ENCODE results near the gene XAF1.
A peak's percentile ranks its signal among the peaks of the same experiment; 100 is the strongest.
"Not testable (repeated sequence)": the region's sequence is repeated elsewhere in the genome, so short reads cannot be mapped to it uniquely, and the experiment has no call there.

Gene XAF1, protein sequence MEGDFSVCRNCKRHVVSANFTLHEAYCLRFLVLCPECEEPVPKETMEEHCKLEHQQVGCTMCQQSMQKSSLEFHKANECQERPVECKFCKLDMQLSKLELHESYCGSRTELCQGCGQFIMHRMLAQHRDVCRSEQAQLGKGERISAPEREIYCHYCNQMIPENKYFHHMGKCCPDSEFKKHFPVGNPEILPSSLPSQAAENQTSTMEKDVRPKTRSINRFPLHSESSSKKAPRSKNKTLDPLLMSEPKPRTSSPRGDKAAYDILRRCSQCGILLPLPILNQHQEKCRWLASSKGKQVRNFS

DNA sequence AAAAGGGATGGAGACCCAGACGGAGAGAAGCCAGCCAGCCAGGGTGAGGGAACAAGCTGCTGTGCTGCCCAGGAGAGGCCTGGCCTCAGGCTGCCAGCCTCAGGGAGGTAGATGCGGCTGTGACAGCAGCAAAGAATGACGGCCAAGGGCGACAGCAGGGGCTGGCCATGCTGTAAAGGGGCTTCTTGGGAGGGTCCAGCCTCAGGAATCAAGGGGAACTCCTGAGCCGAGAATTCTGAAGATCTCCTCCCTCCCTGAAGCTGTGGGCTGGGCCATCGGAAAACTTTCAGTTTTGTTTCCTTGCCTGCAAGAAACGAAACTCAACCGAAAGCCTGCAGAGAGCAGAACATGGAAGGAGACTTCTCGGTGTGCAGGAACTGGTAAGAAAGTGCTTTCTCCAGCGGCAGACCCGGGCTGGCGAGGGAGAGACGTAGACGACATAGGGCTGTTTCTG is at the start of gene XAF1:
Gene XAF1, plus strand, starts transcription at position 316 of the 454 bp plus-strand sequence. Its CDS starts 33 bp downstream, at position 349.
- peak; percentile 28 for DNase-seq (ENCODE audit: low read depth)

DNA sequence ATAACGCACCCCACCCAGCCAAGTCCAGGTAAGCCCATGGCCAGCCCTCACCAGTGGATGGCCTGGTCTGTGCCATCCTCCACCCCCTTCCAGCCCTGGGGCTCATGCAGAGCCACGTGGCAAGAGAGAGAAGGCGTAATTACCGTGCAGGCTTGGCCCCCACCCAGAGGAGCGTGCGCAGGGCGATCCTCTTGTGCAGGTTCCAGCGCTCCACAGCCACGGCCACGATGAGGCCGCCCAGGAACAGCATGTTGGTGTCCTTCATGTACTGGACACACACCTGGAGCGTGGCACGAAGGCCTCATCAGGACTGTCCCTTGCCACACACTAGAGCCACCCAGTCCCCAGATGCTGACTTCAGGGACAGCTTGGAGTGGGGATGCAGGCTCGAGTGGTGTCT is 49.3 kb upstream of the XAF1 start:
- no peak for DNase-seq (ENCODE audit: low read depth)

DNA sequence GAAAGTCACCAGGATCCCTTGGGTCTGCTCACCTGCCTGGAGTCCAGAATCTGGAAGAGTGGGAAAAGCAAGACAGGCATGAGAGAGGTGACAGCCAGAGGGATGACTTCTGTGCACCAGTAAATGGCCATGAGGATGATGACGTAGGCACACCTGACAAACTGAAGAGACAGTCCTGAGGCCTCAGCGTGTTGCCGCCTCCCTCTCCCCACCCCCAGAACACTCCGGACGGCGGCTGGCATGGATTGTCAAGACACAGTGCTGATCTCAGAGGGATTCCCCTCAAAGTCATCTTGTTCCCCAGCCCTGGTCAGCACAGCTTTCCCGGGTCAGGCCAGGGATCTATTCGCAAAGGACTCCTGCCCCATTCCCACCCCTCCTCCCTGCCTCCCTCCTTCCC is 48.9 kb upstream of the XAF1 start:
- no peak for DNase-seq (ENCODE audit: low read depth)

DNA sequence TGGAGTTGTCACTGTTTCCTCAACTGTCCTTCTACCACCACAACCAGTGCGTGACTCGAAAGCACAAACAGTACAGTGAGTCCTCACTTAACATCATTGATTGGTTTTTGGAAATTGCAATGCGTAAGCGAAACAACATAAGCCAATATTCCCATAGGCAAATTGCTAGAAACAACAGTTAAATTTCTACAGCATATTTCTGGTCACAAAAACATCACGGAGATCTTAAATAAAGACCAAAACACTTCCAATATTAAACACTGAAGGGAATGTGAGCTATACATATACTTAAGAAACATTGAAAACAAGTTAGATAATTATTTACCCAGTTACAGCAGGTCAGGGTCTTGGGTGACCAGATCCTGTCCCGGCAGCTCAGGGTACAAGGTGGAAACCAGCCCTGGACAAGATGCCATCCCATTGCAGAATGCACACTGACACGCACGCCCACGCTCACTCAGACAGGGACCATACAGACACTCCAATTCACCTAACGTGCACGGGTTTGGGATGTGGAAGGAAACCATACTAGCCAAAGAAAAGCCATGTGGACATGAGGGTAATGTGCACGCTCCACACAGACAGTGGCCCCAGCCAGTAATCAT is 47.4 kb upstream of the XAF1 start:
- DNase-seq (ENCODE audit: low read depth): no peak

DNA sequence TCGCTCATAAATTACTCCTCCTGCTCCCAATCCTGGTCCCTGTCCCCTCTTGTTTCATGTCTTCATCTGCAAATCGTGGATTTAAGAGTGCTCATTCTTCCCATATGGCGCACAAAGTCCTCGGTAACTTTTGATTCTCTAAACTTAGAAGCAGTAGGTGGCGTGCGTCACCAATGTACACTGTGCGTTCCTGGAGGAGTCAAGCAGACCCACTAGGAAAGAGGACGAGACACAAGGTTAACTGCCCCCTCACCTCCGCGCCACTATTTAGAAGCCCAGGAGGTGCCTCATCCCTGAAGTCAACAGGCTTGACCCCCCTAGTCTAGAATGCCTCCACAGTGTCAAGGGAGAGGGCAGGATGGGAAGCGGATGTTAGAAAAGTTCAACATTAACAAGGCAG is 45.5 kb upstream of the XAF1 start:
- no peak for DNase-seq (ENCODE audit: low read depth)

DNA sequence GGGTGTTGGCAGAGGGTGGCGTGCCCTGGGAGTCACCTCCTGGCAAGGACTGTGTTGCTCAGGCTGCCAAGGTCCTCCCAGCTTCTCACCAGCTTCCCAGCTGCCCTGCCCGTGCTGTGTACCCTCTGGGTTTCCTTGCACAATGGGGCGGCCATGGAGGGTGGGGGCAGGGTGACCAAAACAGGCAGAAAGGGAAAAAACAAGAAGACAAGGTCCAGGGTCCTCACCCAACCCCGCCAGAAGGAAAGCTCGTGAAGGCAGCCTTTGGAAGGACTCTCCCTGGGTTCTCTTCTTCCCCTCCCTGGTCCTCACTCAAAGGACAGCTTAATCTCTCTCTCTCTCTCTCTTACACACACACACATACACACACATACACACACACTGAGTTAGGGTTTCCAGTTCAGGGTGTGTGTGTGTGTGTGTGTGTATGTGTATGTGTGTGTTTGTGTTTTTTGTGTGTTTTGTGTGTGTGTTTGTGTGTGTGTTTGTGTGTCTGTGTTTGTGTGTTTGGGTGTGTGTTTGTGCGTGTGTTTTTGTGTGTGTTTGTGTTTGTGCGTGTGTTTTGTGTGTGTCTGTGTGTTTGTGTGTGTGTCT is 44.7 kb upstream of the XAF1 start:
- DNase-seq (ENCODE audit: low read depth): no peak

DNA sequence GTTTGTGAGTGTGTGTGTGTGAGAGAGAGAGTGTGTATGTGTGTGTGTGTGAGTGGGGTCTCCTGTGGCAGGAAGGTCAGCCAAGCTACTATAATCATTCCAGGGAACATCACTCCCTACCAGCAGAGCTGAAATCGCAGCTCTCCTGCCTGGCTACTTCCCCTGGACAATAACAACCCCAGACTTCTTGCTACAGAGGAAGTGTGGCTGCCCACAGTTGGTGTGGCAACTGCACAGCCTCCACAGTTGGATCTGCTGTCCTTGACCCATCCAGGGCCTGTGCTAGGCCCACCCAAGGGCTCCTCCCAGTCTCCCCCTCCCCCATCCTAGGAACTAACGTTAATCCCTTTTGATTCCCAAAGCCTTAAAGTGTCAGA is 44.2 kb upstream of the XAF1 start:
- DNase-seq (ENCODE audit: low read depth): no peak

DNA sequence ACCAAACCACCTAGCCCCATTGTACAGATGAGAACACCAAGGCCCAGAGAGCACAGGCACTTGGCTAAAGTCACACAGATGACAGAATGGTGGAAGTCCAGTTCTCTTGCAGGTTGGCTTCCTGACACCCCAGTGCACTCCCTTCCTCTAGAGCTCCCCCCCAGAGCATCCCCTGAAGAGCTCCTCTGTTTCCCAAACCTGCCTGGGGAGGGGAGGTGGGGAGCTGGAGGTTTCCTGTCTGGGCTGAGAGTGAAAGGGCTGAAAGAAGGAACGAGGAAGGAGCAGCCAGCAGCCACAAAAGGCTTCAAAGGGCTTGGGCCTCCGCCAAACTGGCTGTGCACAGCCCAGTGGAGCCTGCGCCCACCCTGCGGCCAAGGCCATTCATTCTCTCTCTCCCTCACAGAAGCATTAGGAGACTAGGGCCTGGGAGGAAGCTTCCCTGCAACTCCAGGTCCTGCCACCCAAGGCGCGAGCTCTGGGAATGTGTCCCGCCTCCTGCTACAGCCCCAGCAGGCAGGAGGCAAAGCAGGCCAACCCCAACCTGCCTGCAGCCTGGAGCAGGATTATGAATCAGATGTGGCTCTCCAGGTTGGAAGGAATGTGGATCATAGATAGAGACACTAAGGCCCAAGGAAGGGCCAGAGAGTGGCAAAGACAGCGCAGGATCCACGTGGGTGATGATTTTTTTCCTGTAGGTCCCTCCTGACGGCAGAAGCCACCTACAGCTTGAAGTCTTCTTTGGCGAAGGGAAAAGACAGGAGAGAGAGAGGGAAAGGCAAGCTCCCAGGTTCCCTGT is 43.6 kb upstream of the XAF1 start:
- no peak for DNase-seq (ENCODE audit: low read depth)

DNA sequence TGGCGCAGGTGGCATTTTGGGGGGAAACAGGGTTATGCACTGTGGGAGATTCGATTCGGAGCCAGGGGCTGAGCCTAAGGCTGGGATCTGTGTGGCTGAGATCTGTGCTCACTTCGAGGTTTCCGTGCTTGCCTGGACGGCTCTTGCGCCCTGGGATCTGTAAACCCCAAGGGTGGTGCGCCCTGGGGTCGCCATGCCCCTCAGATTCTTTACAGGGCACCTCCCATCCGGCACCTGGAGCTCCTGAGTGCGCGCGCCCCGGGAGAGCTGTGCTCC is 43.1 kb upstream of the XAF1 start:
- no peak for DNase-seq (ENCODE audit: low read depth)

DNA sequence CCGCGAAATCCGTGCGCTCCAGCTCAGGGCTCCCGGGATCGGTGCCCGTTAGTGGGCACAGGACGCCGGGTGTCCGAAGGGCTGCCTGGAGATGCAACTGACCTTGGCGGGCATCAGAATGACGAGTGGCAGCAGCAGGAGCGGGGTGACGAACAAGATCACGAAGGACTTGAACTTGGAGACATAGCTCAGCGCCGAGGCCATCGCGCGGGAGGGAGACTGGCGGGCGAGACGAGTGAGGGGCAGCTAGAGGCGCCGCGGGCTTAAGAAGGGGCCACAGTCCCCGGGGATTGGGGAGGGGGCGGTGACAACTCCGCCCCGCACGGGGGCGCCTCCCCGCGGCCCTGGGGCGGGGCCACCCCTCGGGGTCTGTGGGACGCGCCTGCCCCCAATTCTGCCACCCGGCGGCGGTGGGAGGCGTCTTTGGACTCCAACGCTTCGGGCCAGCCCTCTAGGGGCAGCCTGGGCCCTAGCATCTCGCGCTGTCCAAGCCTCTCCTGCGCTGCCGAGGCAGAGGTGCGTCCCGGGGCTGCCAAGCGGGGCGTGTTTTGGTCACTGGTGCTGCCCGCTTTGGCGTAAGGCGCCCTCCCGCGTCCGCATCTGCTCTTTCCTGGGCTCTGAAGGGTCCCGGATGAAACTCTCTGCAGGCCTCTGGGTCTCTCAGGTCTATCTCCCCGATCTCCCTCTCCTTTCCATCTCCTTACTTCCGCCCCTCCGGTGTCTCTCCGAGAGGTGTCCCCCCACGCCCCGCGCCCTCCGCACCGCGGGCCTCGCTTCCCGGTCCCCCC is 42.5 kb upstream of the XAF1 start, which contains the start of gene SLC13A5:
Gene SLC13A5, minus strand, starts transcription at position 240 of the 788 bp plus-strand sequence. Its CDS starts 36 bp downstream, at position 204.
- DNase-seq (ENCODE audit: low read depth): no peak

DNA sequence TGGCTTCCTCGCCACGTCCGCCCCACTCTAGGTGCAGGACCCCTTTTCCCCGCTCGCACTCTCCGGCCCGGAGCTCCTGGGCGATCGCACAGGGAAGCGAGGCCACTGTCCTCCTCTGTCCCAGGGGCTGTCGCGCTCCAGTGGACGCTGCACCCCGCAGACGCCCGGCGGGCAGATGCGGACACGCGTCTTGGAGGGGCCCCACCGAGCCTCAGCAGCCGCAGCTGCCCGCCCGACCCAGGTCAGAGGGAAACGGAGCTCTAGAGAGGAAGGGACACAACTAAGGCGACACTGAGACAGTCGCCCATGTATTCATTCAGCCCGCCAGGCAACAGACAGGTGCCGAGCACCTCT is 42.0 kb upstream of the XAF1 start:
- no peak for DNase-seq (ENCODE audit: low read depth)

DNA sequence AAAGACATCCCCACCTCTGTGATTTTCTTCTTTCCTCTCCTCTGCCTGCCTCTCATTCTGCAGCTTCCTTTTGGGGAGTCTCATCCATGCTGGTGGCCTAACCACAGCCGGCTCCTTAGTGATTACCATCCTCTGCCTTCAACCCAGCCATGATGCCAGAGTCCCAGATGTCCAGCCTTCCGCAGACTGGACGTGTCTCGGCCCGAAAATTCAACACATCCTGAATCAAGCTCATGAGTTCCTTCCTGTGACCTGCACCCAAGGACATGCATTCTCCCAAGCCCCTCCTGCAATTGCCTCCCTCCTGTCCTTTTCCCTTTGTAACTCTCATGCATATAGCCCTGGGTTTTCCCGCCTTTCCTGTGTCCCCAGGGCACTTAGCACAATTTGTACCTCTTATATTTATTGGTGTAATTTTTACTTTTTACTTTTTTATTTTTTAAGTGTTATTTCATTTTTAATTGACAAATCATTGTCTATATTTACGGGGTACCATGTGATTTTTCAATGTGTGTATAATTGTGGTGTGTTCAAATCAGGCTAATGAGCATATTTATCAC is 41.5 kb upstream of the XAF1 start:
- no peak for DNase-seq (ENCODE audit: low read depth)

DNA sequence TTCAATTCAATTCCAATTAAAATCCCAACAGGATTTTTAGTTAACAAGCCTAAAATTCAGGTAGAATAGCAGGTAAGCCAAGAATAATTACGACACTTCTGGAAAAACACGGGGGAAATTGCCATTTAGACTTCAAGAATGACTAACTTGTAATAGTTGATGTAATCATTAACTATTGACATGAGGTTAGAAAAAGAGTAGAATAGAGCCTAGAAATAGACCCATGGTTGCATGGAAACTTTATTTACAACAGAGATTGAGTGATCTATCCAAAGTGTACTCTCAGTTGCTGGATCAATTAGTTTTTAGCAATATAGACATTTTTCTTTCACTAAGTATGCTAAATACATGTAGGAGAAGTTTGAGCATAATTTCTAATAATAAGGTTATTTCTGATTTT is 39.1 kb upstream of the XAF1 start:
- no peak for DNase-seq (ENCODE audit: low read depth)

DNA sequence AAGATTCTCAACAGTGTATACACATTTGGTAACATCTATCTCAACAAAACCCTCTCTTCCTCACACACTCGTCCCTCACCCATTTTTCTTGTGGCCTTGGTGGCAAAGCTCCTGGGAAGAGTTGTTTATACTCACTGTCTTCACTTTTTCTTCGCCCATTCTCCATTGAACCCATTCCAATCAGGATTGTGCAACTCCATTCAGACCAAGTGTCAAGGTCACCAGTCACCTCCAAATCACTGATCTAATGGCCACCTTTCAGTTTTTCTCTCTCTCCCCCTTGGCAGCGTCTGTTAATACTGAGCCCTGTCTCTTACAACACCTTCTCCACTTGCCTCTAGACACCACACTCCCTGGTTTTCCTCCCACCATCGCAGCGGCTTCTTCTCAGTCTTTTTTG is 34.1 kb upstream of the XAF1 start:
- DNase-seq (ENCODE audit: low read depth): no peak

DNA sequence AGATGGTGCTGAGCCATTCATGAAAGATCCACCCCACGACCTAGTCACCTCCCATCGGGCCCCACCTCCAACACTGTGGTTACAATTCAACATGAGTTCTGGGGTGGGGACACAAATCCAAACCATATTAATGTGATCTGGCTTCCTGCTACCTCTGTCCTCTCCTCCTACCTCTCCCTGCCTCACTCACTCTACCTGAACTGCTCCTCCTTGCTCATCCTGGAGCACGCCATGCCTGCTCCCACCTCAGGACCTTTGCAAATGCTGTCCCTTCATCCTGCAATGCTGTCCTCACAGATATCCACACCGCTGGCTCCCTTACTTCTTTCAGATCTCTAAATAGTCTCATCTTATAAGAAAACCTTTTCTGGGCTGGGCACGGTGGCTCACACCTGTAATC is 31.8 kb upstream of the XAF1 start:
- no peak for DNase-seq (ENCODE audit: low read depth)

DNA sequence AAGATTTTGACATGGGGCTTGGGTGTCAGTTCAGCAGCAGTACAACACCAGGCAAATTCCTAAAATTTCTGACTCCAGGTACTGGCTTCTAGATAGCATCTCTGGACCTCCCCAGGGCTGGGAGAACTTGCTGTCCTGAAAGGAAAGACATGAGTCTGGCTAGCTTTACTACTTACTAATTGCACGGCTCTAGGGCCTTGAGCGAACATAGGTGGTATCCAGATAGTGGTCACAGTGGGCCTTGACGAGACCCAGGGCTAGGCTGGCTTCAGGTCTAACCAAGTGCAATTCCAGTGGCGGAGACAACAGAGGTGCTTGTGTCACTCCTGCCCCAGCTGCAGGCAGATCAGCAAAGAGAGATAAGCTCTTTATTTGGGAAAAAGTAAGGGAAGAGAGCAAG is 26.3 kb upstream of the XAF1 start:
- no peak for DNase-seq (ENCODE audit: low read depth)

DNA sequence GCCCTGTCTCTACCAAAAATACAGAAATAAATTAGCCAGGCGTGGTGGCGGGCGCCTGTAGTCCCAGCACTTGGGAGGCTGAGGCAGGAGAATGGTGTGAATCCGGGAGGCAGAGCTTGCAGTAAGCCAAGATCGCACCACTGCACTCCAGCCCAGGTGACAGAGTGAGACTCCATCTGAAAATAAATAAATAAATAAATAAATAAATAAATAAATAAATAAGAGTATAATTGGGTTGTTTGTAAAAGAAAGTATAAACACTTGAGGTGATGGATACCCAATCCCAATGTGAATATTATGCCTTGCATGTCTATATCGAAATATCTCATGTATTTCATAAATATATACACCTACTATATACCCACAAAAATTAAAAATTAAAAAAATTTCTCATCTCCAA is 9.2 kb upstream of the XAF1 start:
- not testable (repeated sequence) for DNase-seq (ENCODE audit: low read depth)

DNA sequence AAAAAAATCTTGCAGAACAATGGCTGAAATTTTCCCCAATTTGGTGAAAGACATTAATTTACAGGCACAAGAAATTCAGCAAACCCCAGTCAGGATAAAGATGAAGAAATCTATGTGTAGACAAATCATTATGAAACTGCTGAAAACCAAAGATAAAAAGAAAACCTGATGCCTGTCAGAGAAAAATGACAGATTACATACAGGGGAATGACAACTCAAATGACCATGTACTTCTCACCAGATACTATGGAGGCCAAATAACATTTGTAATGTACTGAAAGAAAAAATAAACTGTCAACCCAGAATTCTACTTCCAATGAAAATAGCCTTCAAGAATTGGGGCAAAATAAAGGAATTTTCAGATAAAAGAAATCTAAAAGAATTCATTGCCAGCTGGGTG is 7.2 kb upstream of the XAF1 start:
- DNase-seq (ENCODE audit: low read depth): no peak

DNA sequence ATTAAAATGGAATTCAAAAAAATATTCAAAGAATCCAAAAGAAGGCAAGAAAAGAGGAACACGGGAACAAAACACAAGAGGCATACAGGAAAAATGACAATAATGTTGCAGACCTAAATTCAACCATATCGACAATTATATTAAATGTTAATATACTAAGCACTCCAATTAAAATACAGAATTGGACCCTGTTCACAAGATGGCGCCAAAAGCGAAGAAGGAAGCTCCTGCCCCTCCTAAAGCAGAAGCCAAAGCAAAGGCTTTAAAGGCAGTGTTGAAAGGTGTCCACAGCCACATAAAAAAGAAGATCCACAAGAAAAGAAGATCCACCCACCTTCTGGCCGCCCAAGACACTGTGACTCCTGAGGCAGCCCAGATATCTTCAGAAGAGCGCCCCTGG is 6.3 kb upstream of the XAF1 start:
- DNase-seq (ENCODE audit: low read depth): no peak

DNA sequence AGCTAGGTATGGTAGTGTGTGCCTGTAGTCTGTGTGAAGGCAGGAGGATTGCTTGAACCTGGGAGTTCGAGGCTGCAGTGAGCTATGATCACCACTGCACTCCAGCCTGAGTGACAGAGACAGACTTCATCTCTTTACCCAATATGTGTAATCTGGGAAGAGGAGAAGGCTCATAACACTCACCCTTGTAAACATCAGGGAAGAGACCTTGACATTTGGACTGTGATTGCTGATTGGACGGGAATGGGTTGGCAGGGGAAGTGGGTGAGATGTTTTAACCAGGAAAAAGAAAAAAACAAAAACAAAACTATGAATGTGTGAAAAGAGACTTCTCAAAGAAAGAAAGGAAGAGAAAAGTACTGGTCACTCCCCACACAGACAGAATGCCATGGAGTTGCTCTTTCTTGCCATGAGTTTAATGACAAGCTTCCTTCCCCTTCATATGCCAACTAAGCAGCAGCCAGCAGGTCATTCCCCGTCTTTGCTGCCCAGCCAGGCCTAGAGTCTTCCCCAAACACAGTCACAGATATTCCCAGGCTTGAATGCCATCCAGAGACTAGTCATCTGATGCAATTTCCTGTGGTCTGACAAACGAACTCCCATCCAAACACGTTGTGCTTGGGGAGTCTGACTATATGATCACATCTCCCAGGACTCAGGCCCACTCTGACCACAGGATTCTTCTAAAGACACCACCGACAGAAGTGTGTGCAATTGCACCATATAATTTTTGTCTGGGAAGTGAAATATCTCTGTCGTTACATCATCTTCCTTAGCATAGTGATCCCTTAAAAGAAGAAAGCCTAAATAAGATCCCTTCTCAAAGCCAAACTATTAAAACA is 3.6 kb upstream of the XAF1 start:
- peak; percentile 96 for DNase-seq (ENCODE audit: low read depth)

DNA sequence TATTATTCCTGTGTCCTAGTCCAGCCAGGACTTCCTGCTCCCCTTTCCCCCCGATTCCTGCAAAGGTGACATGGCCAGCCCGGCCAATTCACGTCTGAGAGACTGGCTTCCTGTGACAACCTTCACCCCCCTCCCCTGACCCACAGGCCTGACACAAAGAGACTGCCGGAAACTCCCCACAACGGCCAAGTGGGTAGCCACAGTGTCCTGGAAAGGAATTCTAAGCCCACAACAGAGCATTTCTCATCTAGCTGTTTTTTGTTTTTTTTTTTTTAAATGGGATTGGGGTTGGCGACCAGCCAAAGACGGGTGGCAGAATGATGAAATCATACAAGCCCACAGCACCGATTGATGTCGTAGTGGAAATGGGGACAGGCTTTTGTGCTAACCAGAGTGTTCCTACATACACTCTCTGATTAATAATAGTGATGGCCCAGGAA is 2.8 kb upstream of the XAF1 start:
- peak; percentile 61 for DNase-seq (ENCODE audit: low read depth)
